ENCODE measurements around the gene DEPDC5.

Gene DEPDC5

DNA sequence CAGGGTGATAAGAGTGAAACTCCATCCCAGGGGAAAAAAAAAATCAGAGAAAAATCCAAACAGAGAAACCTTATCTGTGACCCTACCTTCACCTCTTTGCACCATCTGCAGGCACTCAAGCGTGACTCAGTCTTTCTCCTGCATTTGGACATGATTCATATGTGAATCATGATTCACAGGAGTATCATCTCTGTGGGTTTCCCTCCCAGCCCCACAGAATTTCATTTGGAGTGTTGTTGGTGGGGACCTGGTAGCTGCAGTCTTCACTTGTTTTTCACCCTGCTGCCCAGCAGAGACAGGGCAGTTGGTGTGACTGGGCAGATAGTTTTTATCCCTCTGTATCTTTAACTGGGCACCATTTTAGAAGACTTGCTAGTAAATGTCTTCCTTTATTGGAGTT is 75.7 kb downstream of the DEPDC5 start:
- TF ChIP-seq, protein P1, sequence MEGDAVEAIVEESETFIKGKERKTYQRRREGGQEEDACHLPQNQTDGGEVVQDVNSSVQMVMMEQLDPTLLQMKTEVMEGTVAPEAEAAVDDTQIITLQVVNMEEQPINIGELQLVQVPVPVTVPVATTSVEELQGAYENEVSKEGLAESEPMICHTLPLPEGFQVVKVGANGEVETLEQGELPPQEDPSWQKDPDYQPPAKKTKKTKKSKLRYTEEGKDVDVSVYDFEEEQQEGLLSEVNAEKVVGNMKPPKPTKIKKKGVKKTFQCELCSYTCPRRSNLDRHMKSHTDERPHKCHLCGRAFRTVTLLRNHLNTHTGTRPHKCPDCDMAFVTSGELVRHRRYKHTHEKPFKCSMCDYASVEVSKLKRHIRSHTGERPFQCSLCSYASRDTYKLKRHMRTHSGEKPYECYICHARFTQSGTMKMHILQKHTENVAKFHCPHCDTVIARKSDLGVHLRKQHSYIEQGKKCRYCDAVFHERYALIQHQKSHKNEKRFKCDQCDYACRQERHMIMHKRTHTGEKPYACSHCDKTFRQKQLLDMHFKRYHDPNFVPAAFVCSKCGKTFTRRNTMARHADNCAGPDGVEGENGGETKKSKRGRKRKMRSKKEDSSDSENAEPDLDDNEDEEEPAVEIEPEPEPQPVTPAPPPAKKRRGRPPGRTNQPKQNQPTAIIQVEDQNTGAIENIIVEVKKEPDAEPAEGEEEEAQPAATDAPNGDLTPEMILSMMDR (IDR thresholded peaks at IDR 0.05; ENCODE audit: borderline replicate concordance, insufficient read depth, low read depth, low read length) = no peak
- H3K4me3 ChIP-seq (ENCODE audit: low read depth, low read length) = no peak overlapping the region

DNA sequence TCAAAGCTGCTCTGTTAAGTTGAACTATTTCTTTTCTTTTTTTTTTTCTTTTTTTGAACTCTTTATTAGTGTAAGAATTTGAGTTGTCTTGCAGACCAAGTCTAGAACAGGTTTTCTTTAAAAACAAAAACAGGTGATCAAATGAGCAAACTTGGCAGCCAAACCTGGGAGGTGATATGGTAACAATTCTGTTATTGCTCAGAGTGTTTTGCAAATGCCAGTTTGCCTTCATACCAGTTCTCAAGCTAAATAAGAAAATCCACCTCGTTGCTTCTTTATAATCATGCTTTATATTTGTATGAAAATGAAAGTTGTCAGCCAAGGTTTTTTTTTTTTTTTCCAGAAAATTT is 76.9 kb downstream of the DEPDC5 start:
- H3K4me3 ChIP-seq (ENCODE audit: low read depth, low read length) = no peak overlapping the region
- TF ChIP-seq, protein P1 (IDR thresholded peaks at IDR 0.05; ENCODE audit: borderline replicate concordance, insufficient read depth, low read depth, low read length) = no peak

DNA sequence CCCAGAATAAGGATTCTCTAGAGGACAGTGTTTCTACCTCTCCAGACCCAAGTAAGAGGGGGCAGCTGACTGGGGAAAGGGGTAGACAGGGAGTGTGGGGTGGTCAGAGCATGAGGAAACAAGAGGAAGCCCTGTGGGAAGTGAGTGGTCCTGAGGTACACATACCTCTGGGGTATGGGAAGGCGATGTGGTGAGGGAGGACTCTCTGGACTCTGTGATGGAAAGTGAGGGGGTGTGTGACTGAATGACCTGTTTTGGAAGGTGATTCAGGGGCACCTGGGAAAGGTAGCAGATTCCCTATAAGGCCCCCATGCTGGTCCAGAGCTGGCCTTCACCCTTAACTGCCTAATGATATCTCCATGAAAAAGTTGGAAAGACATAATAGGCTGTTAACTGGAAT is 80.1 kb downstream of the DEPDC5 start:
- TF ChIP-seq, protein P1 (IDR thresholded peaks at IDR 0.05; ENCODE audit: borderline replicate concordance, insufficient read depth, low read depth, low read length) = no peak
- H3K4me3 ChIP-seq (ENCODE audit: low read depth, low read length) = no peak overlapping the region

DNA sequence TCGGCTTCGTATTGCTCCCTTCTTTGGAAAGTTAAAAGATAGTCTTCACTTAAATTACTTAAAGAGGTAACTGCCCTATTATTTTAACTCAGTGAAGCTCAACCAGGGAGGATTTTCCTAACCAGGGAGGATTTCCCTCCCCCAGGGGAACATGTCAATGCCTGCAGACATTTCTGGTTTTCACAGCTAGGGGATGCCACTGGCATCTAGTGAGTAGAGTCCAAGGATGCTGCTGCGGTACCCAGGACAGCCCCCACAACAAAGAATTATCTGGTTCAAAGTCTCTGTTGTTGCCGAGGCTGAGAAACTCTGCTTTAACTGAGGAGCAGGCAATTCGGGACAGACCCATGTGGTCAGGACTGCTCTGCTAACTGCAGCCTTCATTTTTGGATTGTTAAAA is 82.2 kb downstream of the DEPDC5 start:
- TF ChIP-seq, protein P1 (IDR thresholded peaks at IDR 0.05; ENCODE audit: borderline replicate concordance, insufficient read depth, low read depth, low read length) = no peak
- H3K4me3 ChIP-seq (ENCODE audit: low read depth, low read length) = no peak overlapping the region

DNA sequence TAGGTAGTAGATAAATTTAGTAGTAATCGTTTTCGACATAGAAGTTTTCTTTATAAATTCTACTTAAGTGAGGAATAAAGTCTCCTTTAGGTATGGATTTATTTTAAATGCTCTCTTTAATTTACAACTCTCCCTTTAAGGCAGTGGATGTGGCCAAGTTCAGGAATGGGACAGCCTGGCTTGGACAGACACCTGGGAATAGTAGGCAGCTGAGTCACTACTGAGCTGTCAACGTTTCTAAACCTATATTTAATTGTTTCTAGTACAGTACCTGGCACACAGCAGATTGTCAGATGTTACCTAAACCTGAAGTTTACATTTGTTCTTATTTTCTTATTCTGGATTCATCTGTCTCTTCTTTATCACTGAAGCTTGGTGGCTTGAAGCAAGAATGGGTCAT is 85.1 kb downstream of the DEPDC5 start:
- TF ChIP-seq, protein P1 (IDR thresholded peaks at IDR 0.05; ENCODE audit: borderline replicate concordance, insufficient read depth, low read depth, low read length) = no peak
- H3K4me3 ChIP-seq (ENCODE audit: low read depth, low read length) = no peak overlapping the region

DNA sequence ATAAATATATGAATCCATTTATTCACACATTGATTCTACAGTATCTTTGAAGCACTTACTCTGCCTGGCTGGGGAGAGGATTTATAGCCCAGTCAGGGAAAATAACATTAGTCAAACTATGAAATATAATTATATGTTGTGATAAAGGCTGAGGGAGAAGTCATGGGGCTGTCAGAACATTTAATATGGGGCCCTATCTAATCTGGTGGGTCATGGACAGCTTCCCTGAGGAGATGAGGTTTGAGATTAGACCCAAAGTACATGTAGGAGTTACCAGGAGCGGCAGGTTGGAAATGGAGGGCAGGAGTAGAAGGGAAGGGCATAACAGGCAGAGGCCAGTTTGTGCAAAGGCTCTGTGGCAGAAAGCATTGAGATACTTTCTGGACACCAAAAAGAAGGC is 86.2 kb downstream of the DEPDC5 start:
- H3K4me3 ChIP-seq (ENCODE audit: low read depth, low read length) = no peak overlapping the region
- TF ChIP-seq, protein P1 (IDR thresholded peaks at IDR 0.05; ENCODE audit: borderline replicate concordance, insufficient read depth, low read depth, low read length) = no peak

DNA sequence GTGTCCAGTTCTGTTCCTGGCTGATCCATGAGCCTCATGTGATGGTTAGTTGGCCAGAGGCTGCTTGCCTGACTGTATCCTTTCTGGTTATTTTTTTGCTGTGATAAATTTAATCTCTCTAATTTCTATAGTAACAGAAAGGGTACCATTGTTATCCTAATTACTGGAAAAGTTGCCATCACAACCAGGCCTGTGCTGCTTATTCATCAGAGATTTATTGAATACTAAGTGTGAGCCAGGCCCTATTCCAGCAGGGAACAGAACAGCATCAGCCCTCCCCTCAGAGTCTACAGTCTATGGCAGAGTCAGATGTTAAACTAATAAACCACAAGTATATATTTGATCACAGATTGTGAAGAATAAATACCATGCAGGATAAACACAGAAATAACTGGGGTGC is 86.8 kb downstream of the DEPDC5 start:
- no peak overlapping the region for H3K4me3 ChIP-seq (ENCODE audit: low read depth, low read length)
- TF ChIP-seq, protein P1 (IDR thresholded peaks at IDR 0.05; ENCODE audit: borderline replicate concordance, insufficient read depth, low read depth, low read length) = no peak

Data from GM12875 (cell line).